NCI-H1105 treated with DMSO at 0.1 percent for 48 hours (cell line): ENCODE measurements around the gene SYNPO.
A peak's percentile ranks its signal among the peaks of the same experiment; 100 is the strongest.

Experiments
- DNase-seq: peaks from one replicate; lab custom pipeline; 2025; lab: John Stamatoyannopoulos, UW

The SYNPO gene

GRCh38 chr5:150640311-150641005 is at the start of gene SYNPO:
Gene SYNPO, plus strand, starts transcription at chr5:150640660. Its CDS starts 7,616 bp downstream, at chr5:150648276.
- DNase-seq: no peak

GRCh38 chr5:150590979-150591695 is 49.3 kb upstream of the SYNPO start:
- no peak for DNase-seq

- no peak for DNase-seq
Observed at GRCh38 chr5:150593593-150593992, 46.9 kb upstream of the SYNPO start.

- no peak for DNase-seq
Observed at GRCh38 chr5:150593996-150594395, 46.5 kb upstream of the SYNPO start.

GRCh38 chr5:150595466-150596031 is 44.9 kb upstream of the SYNPO start:
- no peak for DNase-seq

GRCh38 chr5:150596313-150596712 is 44.1 kb upstream of the SYNPO start:
- DNase-seq: no peak

GRCh38 chr5:150596826-150597225 is 43.6 kb upstream of the SYNPO start:
- DNase-seq: no peak

- no peak for DNase-seq
Observed at GRCh38 chr5:150598006-150598405, 42.5 kb upstream of the SYNPO start.

- DNase-seq: no peak
Observed at GRCh38 chr5:150598821-150599273, 41.6 kb upstream of the SYNPO start.

- DNase-seq: no peak
Observed at GRCh38 chr5:150599281-150599680, 41.2 kb upstream of the SYNPO start.

- DNase-seq: peak; percentile 31
Observed at GRCh38 chr5:150599917-150600511, 40.4 kb upstream of the SYNPO start.

- no peak for DNase-seq
Observed at GRCh38 chr5:150600616-150601490, 39.6 kb upstream of the SYNPO start.

- DNase-seq: no peak
Observed at GRCh38 chr5:150601491-150602345, 38.7 kb upstream of the SYNPO start.

GRCh38 chr5:150603052-150603451 is 37.4 kb upstream of the SYNPO start:
- no peak for DNase-seq

GRCh38 chr5:150603491-150603890 is 37.0 kb upstream of the SYNPO start:
- DNase-seq: no peak

- DNase-seq: no peak
Observed at GRCh38 chr5:150604010-150604409, 36.5 kb upstream of the SYNPO start.

GRCh38 chr5:150604894-150605440 is 35.5 kb upstream of the SYNPO start:
- DNase-seq: no peak

- DNase-seq: no peak
Observed at GRCh38 chr5:150605546-150605945, 34.9 kb upstream of the SYNPO start.

GRCh38 chr5:150606476-150606875 is 34.0 kb upstream of the SYNPO start:
- no peak for DNase-seq

GRCh38 chr5:150607105-150607504 is 33.4 kb upstream of the SYNPO start:
- DNase-seq: no peak
